D341Med (cell line): ENCODE results near the gene NEAT1.

Source experiments
- DNase-seq: peaks from one replicate; pipeline ENCODE4 v3.0.0; 2012; ENCODE audit warnings: low spot score

NEAT1 gene

GRCh38 chr11:65434057-65434666 lies 11.6 kb downstream of the NEAT1 start:
- DNase-seq = no peak

- DNase-seq = no peak
These were observed 12.2 kb downstream of the NEAT1 start for GRCh38 chr11:65434667-65435410.

GRCh38 chr11:65435411-65435931 lies 12.9 kb downstream of the NEAT1 start:
- DNase-seq = no peak

- DNase-seq = no peak
These were observed 13.4 kb downstream of the NEAT1 start for GRCh38 chr11:65435981-65436411.

GRCh38 chr11:65436412-65437032 lies 13.9 kb downstream of the NEAT1 start:
- no peak for DNase-seq

- no peak for DNase-seq
These were observed 15.0 kb downstream of the NEAT1 start for GRCh38 chr11:65437436-65438227.

GRCh38 chr11:65438257-65439151 lies 15.9 kb downstream of the NEAT1 start:
- no peak for DNase-seq

- DNase-seq = no peak
These were observed 17.0 kb downstream of the NEAT1 start for GRCh38 chr11:65439331-65440181.

- no peak for DNase-seq
These were observed 18.4 kb downstream of the NEAT1 start for GRCh38 chr11:65440831-65441499.

- DNase-seq = no peak
These were observed 20.3 kb downstream of the NEAT1 start for GRCh38 chr11:65442842-65443331.

- no peak for DNase-seq
These were observed 21.9 kb downstream of the NEAT1 start for GRCh38 chr11:65444314-65445051.

GRCh38 chr11:65445101-65445603 lies 22.6 kb downstream of the NEAT1 start:
- no peak for DNase-seq

- no peak for DNase-seq
These were observed 23.2 kb downstream of the NEAT1 start for GRCh38 chr11:65445604-65446445.

- DNase-seq = no peak
These were observed 24.1 kb downstream of the NEAT1 start for GRCh38 chr11:65446446-65447277.

- DNase-seq = no peak
These were observed 25.4 kb downstream of the NEAT1 start for GRCh38 chr11:65448074-65448417.

GRCh38 chr11:65448418-65449105 lies 26.0 kb downstream of the NEAT1 start:
- no peak for DNase-seq
